ENCODE data around the gene PLEKHM2.

The PLEKHM2 gene

DNA sequence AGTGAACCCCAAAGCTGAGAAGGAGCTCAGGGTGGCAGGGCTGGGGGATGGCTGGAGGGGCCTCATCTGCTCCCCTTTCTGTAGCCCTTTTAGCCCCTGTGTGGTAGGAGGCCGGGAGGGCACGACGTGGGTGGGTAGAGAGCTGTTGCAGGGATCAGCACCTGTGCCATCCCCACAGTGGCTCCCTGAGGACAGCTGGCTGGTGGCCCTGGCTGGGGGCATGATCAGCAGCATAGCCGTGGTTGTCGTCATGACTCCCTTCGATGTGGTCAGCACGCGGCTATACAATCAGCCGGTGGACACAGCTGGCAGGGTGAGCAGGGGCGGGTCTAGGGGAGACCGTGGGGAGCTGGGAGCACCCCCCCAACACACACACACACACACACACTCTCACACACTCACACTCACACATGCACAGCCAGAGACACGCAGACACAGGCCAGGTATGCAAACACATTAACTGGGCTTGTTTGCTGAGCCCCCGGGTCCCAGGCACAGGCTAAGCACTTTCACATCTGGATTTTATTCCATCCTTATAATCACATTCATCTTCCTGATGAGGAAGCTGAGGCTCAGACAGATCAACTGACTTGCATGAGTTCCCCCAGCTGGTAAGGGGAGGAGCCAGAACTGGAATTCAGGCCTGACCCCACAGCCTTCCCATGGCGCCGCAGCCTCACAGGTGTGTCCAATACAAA lies 54.4 kb downstream of the PLEKHM2 start:
- no peak for DNase-seq (ENCODE audit: low read depth in 2 of 2)

DNA sequence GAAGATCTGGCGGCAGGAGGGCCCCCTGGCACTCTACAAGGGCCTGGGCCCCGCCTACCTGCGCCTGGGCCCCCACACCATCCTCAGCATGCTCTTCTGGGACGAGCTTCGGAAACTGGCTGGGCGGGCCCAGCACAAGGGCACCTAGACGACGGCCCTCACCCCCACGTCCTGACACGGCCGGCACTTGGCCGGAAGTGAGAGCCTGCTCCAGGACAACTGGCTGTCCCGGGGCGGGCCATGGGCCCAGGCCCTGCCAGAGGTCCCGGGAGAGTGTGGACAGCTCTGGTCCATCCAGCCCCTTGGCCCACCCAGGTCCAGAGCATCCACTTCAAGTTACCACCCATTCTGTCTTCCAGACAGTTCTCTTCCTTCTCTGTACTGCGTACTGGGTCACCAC lies 55.1 kb downstream of the PLEKHM2 start:
- no peak for DNase-seq (ENCODE audit: low read depth in 2 of 2)

DNA sequence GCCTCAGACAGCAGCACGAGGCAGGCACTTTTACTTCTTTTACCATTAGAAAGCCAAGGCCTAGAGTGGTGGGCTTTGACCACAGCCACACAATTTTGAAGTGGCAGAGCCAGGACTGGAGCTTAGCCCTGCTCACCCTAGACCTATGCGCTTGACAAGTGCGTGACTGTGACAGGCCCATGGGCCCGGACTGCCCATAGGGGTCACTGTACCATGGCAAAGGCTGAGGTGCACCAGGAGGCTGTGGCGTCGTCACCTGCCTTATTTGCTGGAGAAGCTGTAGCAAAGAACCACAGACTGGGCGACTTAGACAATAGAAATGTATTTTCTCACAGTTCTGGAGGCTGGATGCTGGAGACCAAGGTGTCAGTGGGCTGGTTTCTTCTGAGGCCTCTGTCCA lies 55.6 kb downstream of the PLEKHM2 start:
- no peak for DNase-seq (ENCODE audit: low read depth in 2 of 2)

DNA sequence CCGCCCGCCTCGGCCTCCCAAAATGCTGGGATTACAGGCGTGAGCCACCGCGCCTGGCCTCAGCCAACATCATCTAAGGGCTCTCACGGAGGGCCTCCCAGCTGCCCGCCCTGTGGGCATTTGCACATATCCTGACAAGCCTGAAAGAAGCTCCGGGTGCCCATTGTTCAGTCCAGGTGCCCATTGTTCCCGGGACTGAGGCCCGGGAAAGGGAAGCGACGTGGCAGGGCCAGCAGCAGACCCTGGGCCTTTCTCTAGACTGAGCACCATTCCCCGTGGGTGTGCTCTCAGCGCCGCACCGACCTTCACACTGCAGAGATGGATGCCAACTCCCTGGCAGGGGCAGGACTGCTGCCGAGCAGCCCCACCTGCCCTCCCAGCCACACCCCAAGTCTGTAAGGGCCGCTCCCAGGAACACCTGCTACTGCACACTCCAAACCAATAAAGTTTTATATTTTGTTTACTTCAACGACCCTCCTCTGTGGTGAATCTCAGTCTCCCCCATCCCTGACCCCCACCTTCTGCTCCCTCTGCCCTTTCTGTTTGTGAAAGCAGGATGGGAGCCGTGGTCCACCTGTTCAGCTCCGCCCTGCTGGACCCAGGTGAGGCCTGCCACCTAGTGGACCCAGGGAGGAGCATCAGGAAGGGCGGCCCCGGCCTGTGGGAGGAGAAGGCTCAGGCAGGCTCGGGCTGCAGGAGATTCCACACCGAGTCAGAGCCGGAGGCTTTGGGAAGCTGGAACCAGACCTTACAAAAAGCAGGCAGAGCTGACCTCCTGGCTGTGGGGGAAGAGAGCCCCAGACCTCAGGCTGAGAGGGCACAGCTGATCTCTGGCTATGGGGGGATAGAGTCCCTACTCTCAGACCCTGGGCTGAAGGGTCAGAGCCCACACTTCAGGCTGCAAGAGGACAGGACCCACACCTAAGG lies 57.1 kb downstream of the PLEKHM2 start:
- DNase-seq (ENCODE audit: low read depth in 2 of 2): peak; percentile 21 to 64

DNA sequence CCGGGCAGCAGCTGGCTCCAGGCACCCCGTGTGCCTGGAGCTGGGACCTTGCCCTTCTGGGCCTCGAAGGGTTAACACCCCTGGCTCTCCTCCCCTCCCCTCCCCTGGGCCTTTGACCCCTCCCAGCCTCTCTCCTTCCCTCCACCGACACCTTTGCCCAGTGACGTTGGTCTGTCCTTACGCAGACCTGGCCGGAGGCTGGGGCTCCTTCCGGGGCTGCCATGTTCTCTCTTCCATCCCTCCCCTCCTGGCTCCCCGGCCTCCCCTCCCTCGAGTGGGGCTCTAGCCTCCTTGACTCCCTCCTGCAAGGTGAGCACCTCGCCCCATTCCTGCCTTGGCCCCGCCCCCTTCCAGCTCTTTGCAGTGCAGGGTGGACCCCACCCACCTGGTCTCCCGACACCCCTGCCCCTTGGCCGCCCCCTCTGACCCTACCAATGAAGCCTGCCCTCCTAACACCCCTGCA lies 58.2 kb downstream of the PLEKHM2 start, which contains the start of gene TMEM82:
TMEM82 (plus strand) TSS at position 161 of the 463 bp plus-strand sequence; CDS start at position 222, 61 bp downstream.
- DNase-seq (ENCODE audit: low read depth in 2 of 2): no peak

DNA sequence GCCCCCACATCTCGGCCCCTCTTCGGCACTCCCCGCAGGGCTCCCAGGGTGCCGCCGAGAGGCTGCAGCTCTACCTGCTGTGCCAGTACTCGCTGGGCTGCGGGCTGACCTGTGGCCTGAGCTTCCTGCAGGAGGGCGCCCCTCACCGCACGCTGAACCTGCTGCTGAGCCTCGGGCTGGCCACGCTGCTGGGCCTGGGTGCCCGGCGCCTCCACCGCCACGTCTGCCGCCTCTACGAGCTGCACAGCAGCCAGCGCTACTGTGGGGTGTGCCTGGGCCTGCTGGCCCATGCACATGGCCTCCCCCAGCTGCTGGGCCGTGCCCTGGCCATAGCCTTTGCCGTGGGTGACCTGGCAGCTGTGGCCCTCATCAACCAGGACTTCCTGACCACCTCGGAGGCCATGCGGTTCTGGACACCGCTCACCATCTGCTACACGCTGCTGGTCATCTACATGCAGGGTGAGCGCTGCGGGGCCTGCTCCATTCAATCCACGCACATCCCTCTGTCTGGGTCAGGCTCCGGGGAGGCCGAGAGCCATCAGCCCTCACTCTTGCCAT lies 60.1 kb downstream of the PLEKHM2 start:
- DNase-seq (ENCODE audit: low read depth in 2 of 2): no peak

DNA sequence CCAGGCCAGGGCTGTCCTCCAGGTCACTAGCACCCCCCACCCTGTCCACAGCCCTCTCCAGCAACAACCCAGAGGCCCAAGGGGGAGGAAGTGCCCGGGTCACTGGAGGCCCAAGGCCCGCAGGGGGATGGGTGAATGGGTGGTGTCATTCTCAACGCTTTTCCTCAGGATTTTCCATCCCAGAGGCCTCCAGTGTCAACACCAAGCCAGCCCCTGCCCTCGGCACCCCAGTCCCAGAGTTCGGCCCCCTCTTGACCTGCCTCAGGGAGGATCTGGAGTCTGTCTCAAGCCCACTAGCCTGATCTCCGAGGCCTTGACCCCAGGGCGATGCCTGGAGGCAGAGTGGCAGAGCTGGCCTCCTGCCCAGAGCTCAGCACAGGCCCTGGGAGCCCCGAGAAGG lies 63.3 kb downstream of the PLEKHM2 start:
- DNase-seq (ENCODE audit: low read depth in 2 of 2): no peak

DNA sequence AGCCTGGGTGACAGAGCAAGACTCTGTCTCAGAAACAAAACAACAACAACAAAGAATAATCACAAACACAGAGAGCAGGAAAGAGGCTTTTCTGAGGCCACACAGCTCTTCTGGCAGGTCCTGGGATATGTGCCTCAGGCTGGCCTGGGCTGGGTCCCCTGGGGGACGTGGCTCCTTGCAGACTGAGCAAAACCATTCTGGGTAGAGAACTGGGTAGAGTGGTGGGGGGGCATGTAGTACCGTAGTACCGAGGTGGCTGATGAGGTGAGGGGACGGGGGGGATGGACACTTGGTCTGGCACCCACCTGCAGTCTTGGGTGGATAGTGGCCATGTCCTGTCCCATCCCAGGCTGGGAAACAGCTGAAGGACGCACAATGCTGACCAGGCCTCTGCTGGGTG lies 64.1 kb downstream of the PLEKHM2 start:
- no peak for DNase-seq (ENCODE audit: low read depth in 2 of 2)

DNA sequence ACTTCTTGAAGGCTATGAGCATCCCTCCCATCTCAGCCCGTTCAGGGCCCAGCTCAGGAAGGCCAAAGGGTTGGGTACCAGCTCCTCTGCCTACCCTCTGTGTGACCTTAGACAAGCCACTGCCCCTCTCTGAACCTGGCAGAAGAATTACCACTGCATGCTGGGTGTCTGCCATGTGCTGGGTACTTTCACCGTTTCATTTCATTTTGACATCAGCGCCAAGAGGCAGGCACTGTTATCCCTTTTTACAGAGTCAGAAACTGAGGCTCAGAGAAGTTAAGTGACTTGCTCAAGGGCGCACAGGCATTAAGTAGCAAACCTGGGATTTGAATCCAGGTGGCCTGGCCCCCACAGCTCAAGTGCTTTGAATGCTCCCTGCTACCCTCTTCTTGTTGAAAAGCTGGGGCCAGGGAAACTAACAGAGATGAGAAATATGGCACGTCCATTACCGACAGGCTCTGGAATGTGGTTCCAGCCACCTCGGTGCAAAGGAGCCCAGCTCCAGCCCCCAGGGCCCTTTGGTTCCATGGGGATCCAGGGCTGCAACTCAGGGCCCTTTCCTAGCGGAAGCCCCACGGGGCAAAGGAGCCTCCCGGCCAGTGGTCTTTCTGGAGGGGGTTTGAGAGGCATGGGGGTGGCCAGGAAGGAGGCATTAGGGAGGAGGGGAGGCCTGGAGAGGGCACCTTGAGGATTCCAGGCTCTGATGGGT lies 64.7 kb downstream of the PLEKHM2 start:
- DNase-seq (ENCODE audit: low read depth in 2 of 2): no peak

DNA sequence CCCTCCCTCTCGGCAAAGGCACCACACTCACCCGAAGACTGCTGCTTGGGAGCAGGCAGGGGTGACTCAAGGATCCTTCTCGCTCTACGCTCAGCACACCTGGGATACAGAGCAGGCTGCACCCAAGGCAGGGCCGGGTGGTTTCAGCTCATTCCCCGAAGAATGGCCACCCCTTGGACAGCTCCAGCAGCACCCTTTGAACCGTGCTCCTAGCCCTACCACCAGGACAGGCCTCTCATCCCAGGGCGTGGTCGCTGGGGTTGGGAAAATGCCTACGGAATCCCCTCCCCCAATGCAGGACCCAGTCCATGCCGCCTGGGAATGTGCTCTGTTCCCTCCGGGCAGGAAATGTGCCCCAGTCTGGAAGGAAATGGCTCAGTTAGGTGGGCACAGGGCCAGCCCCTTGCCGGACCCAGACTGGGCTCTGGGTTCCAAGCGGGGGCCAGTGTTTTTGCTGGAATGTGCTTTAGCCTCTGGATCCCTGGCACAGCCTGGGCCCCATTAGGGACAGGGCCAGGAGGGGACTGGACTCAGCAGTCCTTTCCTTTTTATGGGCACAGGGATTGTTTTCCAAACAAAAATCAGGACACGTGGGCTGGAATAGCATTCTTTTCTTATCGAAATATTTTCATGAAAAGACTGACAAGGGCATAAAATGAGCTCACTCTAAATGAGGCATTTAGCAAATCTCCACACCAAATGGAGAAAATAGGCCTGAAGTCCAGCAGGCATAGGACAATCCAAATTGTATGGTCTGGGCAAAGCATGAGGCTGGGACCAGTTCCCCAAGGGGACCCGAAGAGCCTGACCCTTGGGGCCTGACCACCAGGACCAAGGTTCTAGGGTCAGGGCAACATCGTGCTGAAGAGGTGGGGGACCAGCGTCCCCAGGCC lies 65.5 kb downstream of the PLEKHM2 start:
- no peak for DNase-seq (ENCODE audit: low read depth in 2 of 2)

DNA sequence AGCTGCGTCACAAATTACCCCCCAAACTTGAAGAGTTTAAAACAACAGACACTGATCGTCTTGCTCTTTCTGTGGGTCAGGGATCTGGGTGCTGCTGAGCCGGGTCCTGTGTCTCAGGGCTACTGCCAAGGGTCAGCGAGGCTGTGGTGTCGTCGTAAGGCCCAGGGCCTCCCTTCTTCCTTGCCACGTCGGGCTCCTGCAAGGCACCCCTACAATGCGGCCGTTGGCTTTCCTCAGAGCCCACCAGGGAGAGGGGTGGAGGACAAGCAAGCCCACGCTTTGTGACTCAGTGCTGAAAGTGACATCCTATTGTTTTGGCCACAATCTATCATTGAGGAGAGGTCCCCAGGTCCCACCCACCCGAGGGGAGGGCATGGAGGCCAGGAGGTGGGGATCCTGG lies 66.8 kb downstream of the PLEKHM2 start:
- no peak for DNase-seq (ENCODE audit: low read depth in 2 of 2)

DNA sequence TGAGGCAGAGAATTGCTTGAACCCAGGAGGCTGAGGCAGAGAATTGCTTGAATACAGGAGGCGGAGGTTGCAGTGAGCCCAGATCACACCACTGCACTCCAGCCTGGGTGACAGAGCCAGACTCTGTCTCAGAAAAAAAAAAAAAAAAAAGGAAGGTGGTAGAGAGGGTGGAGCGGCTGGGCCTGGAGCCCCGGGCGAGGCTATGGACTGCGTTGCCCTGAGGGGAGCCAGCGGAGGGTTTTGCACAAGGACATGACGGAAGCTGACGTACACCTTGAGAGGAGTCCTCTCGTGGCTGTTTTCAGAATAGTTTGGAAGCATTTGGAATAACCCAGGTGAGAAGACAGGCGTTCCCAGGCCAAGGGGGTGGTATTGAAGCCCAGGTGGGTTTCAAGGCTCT lies 67.6 kb downstream of the PLEKHM2 start:
- no peak for DNase-seq (ENCODE audit: low read depth in 2 of 2)

DNA sequence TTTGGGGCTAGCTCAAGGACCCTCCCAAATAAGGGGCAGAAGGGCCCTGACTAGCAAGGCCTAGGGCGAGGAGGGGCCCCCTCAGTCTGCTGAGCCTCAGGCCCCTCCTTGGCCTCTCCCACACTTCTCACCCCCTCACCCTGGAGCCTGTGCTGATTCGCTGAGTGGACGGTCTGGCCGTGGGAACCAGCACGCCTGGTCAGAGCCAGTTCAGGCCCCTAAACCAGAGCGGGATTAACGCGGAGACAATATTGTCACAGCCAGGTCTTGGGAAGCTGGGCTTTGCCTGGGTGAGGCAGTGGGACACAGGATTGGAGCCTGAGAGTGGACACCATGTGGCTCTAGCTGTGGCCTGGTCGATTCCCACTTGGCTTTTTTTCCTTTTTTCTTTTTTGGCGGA lies 69.7 kb downstream of the PLEKHM2 start:
- DNase-seq (ENCODE audit: low read depth in 2 of 2): no peak

DNA sequence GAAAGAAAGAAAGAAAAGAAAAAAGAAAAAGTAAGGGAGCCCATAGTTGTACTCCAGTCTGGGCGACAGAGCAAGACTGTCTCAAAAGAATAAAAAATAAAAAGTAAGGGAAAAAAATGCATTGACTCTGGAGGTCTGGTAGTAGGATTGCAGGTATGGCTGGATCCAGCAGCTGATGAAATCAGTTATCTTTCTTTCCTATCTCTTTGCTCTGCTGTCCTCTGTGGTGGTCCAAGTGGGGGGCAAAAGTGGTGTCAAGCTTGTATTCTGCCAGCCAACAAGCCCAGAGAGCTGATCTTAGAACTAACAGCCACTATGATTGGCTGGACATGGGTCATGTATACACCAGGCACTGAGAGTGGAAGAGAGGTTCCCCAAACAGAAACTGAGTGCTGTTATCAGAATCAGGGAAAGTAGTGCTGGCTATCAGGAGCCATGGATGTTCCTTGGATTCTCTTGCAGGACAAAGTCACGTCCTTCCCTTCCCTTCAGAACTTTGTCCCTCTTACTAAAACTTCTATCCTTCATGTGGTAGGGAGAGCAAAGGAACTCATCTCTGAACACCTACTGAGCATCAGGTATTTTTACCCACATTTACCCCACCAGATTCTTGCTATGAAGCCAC lies 71.0 kb downstream of the PLEKHM2 start:
- DNase-seq (ENCODE audit: low read depth in 2 of 2): no peak

DNA sequence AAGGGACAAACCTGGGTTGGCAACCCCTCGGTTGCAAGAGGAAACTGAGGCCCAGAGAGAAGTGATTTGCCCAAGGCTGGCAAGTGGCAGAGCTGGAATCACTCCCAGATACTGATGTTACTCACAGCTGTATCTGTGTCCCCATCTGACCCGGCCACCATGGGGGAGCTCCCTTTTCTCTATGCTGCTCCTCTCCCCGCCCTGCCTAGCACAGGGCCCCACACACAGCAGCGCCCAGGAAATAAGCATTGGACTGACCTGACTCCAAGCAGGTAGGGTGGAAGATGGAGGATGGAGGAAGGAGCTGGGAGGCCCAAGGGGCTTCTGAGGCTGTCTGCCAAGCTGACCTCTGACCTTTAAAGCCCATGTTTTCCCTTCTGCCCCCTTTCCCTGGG lies 71.5 kb downstream of the PLEKHM2 start:
- DNase-seq (ENCODE audit: low read depth in 2 of 2): no peak

DNA sequence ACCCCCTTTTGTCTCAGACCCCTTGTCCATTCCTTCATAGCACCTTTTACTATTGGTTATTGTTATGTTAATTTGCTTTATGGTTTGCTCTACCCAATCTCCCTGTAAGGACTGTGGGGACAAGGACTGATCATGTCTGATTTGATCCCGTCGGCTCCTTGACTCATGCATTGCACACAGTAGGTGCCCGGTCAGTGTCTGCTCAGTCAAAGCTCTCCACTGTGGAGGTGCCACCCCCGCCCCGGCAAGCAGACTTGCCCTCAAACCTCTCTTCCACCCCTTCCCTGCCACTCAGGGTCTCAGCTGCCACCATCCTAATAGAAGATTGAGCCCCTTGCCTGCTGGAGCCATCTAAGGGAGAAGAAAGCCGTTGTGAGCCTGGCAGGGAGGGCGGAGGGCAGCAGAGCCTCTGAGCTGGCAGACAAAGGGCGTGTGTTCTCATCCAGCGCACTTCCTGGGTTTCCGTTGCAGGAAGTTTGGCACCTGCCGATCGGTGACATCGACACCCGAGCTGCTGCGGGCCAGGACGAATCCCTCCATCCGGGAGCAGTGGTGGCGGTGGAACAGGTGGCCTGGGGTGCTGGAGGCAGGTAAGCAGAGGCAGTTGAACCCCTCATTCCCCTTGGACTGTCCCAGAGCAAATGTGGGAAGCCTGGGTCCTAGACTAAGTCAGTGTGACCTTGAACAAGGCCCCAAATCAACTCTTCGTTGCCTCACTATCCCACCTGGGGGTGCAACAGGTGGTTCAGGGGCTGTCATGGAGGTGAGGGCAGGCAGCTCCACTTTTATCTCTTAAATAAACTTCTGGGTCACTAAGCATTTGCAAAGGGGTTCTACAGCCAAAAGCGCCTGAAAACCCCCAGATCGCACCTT lies 72.3 kb downstream of the PLEKHM2 start:
- no peak for DNase-seq (ENCODE audit: low read depth in 2 of 2)

DNA sequence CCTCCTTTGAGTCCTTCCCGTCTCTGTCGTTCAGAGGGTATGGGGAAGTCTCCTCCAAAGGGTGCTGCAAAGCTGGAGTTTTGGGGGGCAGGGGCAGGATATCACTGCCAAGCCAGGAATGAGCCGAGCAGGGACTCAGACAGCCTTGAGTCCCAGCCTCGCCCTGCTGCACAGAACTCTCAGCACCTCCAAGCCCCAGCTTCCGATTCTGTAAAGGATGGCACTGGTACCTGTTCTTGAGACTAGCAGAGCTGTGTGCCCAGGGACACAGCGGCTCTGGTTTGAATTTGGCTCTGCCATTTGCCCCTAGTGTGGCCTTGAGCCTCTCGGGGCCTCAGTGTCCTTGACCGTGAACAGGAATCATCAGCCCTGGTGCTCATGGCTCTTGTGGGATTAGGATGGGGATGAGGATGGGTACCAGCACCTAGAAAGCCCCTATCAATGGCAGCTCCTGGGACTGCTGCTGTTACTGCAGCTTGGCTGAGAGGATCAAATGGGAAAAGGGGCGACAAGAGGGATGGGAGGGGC lies 73.0 kb downstream of the PLEKHM2 start:
- no peak for DNase-seq (ENCODE audit: low read depth in 2 of 2)

DNA sequence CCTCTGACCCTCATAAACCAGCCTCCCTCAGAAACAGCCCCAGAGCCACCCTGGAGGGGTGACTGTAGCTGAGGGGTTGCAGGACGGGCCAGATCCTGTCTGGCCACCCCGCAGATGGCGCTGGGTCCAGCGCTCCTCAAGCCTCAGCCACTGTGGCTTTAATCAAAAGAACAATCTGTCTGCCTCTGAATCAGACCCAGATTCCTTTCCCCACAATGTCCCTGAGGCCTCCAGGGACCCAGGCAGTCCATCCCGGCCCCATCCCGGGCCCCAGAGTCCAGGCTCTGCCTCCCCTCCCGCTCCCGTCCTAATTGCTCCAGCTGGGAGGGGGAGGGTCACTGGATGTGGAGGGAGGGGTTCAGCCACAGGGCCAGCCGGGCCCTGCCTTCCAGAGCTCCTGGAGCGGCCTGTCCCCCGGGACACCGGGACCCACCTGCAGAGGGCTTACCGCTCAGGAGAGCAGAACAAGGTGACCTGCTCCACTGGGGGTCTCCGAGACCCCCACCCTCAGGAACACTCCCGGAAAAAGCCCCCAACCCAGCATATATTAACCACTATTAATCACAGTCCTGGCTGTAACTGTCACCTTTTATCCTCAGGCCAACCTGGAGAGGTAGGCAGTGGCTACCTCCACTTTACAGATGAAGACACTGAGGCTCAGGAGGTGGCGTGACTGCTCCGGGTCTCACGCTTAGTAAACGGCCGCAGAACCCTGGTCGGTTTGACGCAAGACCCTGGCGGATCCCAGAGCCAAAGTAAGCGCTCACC lies 73.6 kb downstream of the PLEKHM2 start:
- no peak for DNase-seq (ENCODE audit: low read depth in 2 of 2)

Data from stimulated activated CD4-positive, alpha-beta T cell treated with anti-CD3 and anti-CD28 coated beads, Interleukin-12 subunit alpha, Interleukin-12 subunit beta, amount 100 ng/mL, for 24 hours (primary cell).